ENCODE results near the gene AVPI1. TPM values are rescaled to one million over a fixed set of nuclear protein-coding genes. Genes with fewer than 3 reads are reported as not detected.

AVPI1 gene
- total RNA-seq, 1 donor from 2014 or later = 6.7 TPM

- H3K9me3 ChIP-seq (replicated peaks) = no peaks in the 10 kb centered on the region
- peaks cover 14% of the 10 kb centered on the region for H3K4me1 ChIP-seq
- H3K27ac ChIP-seq (replicated peaks) = peak overlapping the region; percentile 83
- no peaks in the 10 kb centered on the region for H3K27me3 ChIP-seq (ENCODE audit: low read depth)
- H3K36me3 ChIP-seq = no peaks in the 10 kb centered on the region
- peak overlapping the region; percentile 75 for H3K4me3 ChIP-seq
- DNase-seq = no peak
- peak; percentile 29 for TF ChIP-seq CTCF (IDR thresholded peaks at IDR 0.05; ENCODE audit: borderline replicate concordance)
- intact Hi-C loops (cut with micrococcal nuclease) = no loop called here
Measured at GRCh38 chr10:97633921-97634320, 53.1 kb downstream of the AVPI1 start.

- no peaks in the 10 kb centered on the region for H3K9me3 ChIP-seq (replicated peaks)
- intact Hi-C loops (cut with micrococcal nuclease) = no loop called here
- H3K4me3 ChIP-seq = peak within 1 kb of the TSS; percentile 75
- TF ChIP-seq CTCF (IDR thresholded peaks at IDR 0.05; ENCODE audit: borderline replicate concordance) = no peak
- peak within 1 kb of the TSS; percentile 83 for H3K27ac ChIP-seq (replicated peaks)
- no peaks in the 10 kb centered on the region for H3K36me3 ChIP-seq
- DNase-seq = peak; percentile 93
- no peaks in the 10 kb centered on the region for H3K27me3 ChIP-seq (ENCODE audit: low read depth)
- peaks cover 14% of the 10 kb centered on the region for H3K4me1 ChIP-seq
Measured at GRCh38 chr10:97632949-97633884, 53.8 kb downstream of the AVPI1 start, which contains the start of gene MORN4. Gene MORN4 (minus strand): TSS chr10:97633500. CDS start chr10:97619653, 13,847 bp downstream.

GRCh38 chr10:97631098-97631497 is 55.9 kb downstream of the AVPI1 start:
- intact Hi-C loops (cut with micrococcal nuclease) = no loop called here
- H3K36me3 ChIP-seq = no peaks in the 10 kb centered on the region

GRCh38 chr10:97629289-97629688 is 57.8 kb downstream of the AVPI1 start:
- H3K9me3 ChIP-seq (replicated peaks) = no peaks in the 10 kb centered on the region
- no peaks in the 10 kb centered on the region for H3K36me3 ChIP-seq
- peaks cover 22% of the 10 kb centered on the region for H3K4me1 ChIP-seq
- no peak overlapping the region for H3K4me3 ChIP-seq
- no peak for TF ChIP-seq CTCF (IDR thresholded peaks at IDR 0.05; ENCODE audit: borderline replicate concordance)
- no peaks in the 10 kb centered on the region for H3K27me3 ChIP-seq (ENCODE audit: low read depth)
- no peak overlapping the region for H3K27ac ChIP-seq (replicated peaks)
- no peak for DNase-seq
- intact Hi-C loops (cut with micrococcal nuclease) = no loop called here

More at GRCh38 chr10:97631098-97631497, 55.9 kb downstream of the AVPI1 start:
- H3K4me3 ChIP-seq = no peak overlapping the region
- no peak for TF ChIP-seq CTCF (IDR thresholded peaks at IDR 0.05; ENCODE audit: borderline replicate concordance)
- no peaks in the 10 kb centered on the region for H3K27me3 ChIP-seq (ENCODE audit: low read depth)
- no peak overlapping the region for H3K27ac ChIP-seq (replicated peaks)
- H3K9me3 ChIP-seq (replicated peaks) = no peaks in the 10 kb centered on the region
- no peak for DNase-seq
- peaks cover 22% of the 10 kb centered on the region for H3K4me1 ChIP-seq

- TF ChIP-seq CTCF (IDR thresholded peaks at IDR 0.05; ENCODE audit: borderline replicate concordance) = no peak
- H3K4me3 ChIP-seq = no peak overlapping the region
- H3K27ac ChIP-seq (replicated peaks) = no peak overlapping the region
- intact Hi-C loops (cut with micrococcal nuclease) = no loop called here
- no peaks in the 10 kb centered on the region for H3K9me3 ChIP-seq (replicated peaks)
- H3K36me3 ChIP-seq = no peaks in the 10 kb centered on the region
- H3K27me3 ChIP-seq (ENCODE audit: low read depth) = no peaks in the 10 kb centered on the region
- no peak for DNase-seq
- peaks cover 15% of the 10 kb centered on the region for H3K4me1 ChIP-seq
Measured at GRCh38 chr10:97628228-97628627, 58.8 kb downstream of the AVPI1 start.

All from left ventricle myocardium inferior (tissue), 1 donor.